NCI-H446 treated with DMSO at 0.1 percent for 48 hours (cell line): ENCODE measurements around the gene HEG1.

Experiments
- DNase-seq: peaks from one replicate; lab custom pipeline; 2025; lab: John Stamatoyannopoulos, UW

Gene HEG1

DNA sequence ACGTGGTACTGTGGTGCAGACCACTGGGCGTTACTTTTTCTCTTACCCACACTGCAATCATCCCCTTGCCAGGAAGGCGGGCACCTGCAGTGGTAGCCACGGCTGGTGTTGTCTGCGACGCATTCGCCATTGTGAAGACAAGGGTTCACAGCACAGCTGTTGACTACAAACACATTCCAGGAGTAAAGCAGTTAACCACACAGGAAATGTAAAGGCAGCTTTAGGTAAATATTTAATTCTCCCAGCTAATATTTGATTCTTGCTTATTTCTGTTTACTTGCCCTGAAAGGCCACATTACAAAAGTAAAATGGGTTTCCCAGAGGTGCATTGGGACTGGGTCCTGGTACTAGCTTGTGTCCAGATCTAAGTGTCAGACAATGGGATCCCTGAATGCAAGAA, 45.4 kb downstream of the HEG1 start:
- no peak for DNase-seq

DNA sequence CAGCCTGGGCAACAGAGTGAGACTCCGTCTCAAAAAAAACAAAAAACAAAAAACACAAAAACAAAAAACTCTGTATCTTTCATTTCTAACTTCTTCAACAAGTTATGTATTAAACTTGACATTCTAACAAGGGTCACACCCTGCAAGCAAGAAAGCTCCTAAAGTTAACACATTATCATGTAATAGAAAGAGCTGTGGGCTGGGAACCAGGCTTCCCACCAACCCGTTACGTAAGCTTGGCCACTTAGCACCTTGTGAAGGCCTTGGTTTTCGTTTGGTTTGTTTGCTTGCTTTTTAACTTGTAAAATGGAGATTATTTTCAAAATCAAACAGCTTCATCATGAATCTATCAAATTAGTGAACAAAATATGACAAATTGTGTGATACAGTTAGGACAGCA, 47.0 kb downstream of the HEG1 start:
- DNase-seq: no peak

GRCh38 chr3:125006291-125006731, 49.5 kb downstream of the HEG1 start:
- no peak for DNase-seq

GRCh38 chr3:125005676-125006075, 50.1 kb downstream of the HEG1 start:
- DNase-seq: no peak

DNA sequence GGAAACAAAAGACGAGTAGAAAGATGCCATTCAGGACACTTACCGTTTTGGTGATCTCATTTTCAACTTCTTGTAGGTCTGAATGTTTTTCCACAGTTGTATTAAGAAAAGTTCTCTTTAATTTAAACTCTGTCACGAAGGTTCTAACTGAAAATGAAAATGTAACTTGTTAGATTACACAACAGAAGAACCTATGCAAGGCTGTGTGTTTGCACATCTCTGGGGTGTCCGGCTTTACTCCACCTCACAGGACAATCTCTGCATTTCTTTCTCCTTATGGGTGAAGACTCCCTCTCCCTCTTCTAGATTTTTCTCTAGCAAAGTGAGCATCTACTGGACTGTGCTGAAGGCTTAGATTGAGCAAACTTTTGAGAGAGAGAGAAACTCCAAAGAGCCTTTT, 50.6 kb downstream of the HEG1 start:
- no peak for DNase-seq

DNA sequence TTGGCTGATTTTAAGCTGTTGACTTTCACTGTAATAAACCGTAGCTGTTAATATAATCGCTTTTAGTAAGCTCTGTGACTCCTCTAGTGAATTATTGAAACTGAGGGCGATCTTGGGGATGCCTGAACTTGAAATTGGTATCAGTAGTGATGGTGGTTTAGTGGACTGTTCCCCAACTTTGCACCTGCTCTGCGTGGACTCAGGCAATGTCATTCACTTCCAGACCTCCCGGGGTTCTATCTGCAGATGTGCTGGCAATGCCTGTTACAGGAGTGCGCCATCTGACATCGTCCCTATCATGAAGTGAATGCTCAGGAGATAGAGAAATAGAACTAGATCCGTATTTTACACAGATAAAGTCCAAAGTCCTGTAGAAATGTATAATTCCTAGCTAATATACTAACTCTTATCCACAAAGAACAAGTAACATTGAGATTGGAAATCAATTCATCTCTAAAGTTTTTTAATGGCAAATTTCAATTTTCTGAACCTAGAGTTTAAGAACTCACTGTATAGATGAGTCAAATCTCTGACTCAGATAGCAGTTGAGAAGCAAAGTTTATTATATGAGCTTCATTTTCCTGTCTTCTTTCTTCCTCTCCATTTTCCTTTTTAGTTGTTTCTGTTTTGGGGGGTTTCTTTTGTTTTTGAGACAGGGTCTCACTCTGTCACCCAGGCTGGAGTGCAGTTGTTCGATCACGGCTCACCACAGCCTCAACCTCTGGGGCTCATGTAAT, 51.8 kb downstream of the HEG1 start:
- DNase-seq: no peak

- DNase-seq: no peak
Observed at GRCh38 chr3:125003369-125003853, 52.4 kb downstream of the HEG1 start.

DNA sequence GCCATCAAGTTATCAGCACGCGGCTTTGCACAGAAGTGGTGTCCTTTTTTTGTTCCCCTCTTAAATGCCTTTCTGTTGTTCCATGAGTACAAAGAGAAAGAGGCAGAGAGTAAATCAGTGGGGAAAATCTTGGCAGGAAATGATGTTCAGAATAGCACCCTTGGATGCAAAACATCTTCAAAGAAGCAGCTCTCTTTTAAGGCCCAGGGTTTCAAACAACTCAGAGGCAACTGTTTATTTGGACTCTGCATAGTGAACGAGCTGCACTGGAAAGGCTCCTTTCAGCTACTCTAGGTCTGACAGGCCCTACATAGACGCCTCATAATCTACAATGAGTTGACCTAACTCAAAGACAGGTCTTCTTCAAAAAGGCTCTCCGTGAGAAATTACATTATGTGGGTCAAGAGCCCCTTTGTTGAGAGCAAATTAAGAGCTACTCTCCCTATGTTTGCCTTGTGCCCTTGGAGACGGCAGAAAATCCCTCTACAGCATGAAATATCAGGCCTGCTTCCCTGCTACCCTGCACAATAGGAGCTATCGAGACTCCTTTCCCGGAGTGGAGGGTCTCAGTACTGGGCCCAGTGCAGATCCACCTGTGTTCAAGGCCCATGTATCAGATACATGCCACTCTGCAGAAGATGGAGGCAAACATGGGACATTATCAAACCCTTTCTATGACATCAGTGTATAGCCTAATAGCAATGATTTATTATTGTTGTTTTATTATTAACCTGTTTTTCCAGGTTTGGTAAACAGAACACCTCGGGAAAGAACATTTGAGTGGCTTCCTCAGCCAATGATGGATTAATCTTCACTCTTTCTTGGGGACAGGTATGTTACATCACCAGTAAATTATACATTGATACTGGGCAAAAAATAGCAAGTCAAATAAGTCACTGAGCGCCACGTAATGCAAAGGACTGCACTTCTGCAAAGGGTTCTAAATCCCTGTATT, 53.1 kb downstream of the HEG1 start:
- DNase-seq: no peak

DNA sequence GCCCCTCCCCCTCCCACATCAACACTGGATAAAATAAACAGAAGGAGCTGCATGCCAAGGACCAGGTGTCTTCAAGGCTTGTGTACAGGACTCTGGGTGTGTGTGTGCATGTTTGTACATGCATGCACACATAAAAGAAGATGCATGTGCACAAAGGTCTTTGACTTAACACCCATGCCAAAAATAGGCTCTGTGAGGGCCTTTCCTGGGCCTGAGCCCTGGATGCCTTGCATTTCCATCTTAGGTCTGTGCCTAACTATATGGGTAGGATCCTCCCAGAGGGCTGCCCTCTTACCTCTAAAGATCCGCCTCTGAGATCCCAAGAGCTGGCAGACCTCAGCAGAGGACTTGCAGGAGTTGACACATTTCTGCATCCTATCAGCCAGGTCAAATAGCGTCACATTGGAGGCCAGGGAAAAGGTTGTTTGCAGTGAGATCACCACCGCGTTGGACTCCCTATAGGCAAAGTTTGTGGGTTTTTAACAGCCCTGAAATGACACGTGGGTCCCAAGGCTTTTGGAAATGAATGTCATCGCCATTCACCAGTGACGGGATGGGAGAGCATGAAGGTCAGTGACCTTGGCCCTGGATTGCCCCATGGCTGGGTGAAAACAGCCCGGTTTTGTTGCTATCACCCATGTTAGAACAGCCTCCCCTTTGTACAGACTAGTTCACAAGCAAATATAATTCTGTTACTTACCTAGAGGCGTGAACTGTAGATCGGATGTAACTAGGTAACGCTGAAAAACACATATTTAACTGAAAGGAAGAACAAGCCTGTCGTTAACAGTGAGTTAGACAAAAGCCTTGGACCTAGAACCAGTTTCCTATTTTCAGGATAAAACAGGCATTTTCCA, 54.0 kb downstream of the HEG1 start:
- DNase-seq: no peak

DNA sequence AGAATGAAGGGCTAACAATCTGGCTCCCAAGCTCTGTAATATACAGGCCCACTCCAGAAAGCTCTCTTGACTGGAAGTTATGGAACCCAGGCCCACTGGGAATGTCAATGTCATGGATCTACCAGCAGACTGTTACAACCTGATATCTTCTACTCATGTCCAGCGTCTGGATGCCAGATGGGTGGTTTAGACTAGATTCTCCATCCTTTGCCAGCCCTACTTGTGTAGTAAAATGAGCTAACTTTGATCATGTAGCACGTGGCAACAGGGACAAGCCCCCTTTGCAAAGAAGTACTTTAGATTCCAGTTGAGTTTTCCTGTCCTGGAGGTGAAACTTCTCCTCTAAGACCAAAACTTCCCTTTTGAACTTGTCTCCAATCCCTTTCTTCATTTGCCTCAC, 55.1 kb downstream of the HEG1 start:
- no peak for DNase-seq

DNA sequence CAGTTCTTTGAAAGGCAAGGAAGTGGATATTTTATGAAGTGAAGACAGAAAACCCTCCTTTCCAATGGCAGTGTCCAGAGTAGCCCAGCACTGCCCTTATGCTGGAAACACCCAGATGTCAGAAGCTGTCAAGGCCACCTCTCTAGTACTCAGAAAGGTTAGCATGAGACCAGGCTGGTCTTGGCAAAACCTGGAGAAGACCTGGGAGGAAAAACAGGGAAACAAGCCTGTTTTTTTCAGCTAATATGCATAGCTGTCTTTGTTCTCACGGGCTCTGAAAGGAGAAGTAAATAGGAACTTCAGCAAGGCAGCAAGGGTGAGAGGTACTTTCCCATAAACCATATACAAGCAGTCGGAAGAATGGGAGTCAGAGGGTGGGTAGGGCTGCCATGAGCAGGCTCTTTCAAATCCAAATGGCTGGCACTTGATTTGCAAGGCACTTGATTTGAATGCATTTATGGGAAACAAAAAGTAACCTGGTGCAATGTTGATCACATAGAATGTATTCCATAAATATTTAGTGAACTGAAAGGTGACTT, 55.8 kb downstream of the HEG1 start:
- DNase-seq: no peak

DNA sequence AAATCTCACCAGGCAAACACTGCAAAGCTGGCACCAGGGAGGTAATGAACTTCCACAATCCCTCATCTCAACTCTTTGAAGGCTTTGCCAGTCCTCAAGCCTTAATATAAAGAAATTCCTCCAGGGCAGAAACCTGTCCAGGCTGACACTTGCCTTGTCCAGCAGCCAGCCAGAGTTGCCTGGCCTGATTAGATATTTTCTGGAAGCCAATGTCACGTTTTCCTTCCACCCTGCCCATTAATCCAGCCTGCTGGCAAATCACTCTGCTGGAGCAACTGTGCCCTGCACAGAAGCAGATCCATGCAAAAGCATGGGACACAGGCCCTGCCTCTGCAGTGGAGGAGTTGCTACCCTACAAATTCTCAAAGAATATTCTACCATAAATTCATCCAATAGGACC, 56.5 kb downstream of the HEG1 start:
- DNase-seq: no peak

DNA sequence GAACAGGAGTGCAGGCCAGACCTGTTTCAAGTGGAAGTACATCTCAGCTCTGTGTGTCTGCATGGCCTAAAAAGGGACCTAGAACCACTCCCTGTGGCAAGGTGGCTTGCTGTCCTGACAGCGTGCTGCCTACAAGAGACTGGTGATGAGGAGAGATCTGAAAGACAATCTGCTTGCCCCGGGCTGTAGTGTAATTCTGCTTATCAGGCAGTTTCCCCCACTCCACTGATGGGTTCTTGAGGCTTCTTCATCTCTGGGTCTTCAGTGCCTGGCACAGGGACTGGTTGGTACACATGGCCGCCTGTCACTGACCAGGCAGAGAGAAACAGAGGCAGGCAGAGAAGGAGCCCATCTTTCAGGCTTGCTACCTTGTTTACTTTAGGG, 57.6 kb downstream of the HEG1 start:
- no peak for DNase-seq

DNA sequence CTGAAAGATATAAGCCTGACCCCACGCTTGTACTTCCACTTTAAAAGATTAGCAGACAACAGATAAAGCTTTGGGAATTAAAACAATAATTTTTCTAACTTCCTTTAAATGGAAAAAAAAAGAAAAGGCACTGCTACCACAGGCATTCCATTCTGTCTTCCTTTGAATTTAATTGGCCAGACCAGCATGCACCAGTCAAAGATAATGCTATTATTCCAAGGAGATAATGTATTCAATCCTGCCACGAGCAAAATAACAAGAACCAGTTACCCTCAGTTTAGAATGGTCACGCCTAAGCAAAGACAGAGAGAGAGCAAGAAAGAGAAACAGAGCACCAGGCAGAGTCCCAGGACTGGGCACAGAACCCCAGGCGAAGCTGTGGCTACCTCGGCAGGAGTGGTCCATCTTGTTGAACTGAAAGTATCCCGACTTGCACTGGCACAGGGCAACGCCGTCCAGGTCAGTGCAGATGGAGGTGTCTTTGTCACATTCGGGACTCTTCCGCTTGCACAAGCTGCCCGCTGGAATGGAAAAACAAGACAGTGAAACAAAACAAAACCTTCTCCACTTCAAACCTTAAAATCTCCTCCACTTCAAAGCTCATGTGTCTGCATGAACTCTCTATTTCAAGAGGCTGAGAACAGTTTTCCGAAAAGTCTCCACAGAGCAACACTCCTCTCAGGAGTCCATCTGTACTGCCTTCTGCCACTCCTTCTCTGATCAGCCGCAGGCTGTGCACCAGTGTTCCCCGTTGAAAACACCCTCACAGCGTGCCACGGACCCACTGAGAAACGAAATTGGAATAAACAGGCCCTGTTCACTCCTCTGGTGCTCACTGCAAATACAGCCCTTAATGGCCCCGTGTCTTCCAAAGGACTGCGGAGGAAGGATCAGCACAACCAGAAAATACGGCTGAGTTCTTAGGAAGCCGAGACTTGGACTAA, 58.2 kb downstream of the HEG1 start:
- DNase-seq: no peak

DNA sequence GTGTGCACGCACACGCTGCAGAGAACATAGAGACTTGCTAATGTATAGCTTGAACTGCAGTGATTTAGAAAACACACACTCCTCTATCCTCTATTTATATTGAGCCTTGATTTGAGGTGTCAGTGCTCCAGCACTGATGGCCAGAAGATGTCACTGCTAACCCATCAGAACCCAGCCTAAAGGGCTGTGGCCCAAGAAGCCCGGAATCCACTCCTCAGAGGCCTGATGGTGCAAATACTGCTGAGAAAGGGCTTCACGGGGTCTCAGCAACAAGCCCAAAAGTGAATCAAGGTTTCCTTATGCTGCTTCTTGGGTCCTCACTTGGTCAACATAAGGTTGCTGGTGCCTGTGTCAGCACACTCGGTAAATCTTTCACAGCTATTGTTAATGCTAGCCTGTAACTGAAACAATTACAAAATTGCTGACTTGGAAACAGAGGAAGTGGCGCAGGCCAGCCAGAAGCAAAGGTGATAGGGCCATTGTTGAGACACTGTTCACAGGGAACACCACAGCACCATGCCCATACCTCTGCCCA, 60.3 kb downstream of the HEG1 start:
- DNase-seq: peak; percentile 24

GRCh38 chr3:124993466-124993865, 62.3 kb downstream of the HEG1 start:
- no peak for DNase-seq

GRCh38 chr3:124992041-124992440, 63.8 kb downstream of the HEG1 start:
- DNase-seq: no peak

- DNase-seq: peak; percentile 77
Observed at GRCh38 chr3:124986192-124987143, 69.3 kb downstream of the HEG1 start.

DNA sequence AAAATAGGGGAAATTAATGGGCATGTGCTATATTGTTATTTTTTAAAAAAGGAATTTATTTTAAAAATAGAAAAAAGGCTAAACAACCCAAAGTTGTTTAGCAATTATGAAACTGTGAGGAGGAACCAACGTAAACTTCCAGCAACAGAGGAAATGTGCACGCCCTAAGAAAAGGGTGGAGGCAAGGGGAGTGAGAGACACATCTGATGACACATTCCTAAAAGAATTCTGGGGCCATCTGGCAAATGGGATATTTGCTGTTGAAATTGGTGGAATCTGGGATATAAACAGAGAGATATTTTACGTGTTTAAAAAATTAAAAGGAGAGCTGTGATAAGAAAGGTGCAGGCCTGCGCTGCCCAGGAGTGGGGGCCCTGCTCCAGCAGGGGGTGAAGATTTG, 70.4 kb downstream of the HEG1 start:
- peak; percentile 56 for DNase-seq
